Skeletal muscle tissue (tissue), 4 donors: Measurements from ENCODE around the gene GRK1. TPM values are rescaled to one million over a fixed set of nuclear protein-coding genes. Genes with fewer than 3 reads are reported as not detected.

Source experiments
- H3K27ac ChIP-seq: one replicate; pipeline ENCODE4 v1.7.0; 2013; ENCODE audit warnings: mild to moderate bottlenecking, low read depth, low read length, inconsistent platforms
- H3K27me3 ChIP-seq, 3 donors: one replicate each; pipeline ENCODE4 v1.7.0; 2013; ENCODE audit warnings: low read length in 3 of 3; ENCODE audit not compliant: control insufficient read depth in 3 of 3, insufficient read depth in 3 of 3
- H3K36me3 ChIP-seq, 3 donors: one replicate each; pipeline ENCODE4 v1.7.0; 2013; ENCODE audit warnings: low read length in 3 of 3; ENCODE audit not compliant: control insufficient read depth in 3 of 3, insufficient read depth in 3 of 3
- H3K4me1 ChIP-seq, 3 donors: one replicate each; pipeline ENCODE4 v1.7.0; 2013; ENCODE audit warnings: low read length in 3 of 3, mild to moderate bottlenecking in 3 of 3; ENCODE audit not compliant: control insufficient read depth in 3 of 3, insufficient read depth in 3 of 3
- H3K4me3 ChIP-seq, 3 donors: one replicate each; pipeline ENCODE4 v1.7.0; 2013; ENCODE audit warnings: low read length in 3 of 3
- H3K9ac ChIP-seq, 3 donors: one replicate each; pipeline ENCODE4 v1.7.0; 2013; ENCODE audit warnings: low read length in 3 of 3, mild to moderate bottlenecking in 3 of 3, moderate library complexity in 2 of 3, low read depth in 1 of 3
- H3K9me3 ChIP-seq, 3 donors: one replicate each; pipeline ENCODE4 v1.7.0; 2013; ENCODE audit warnings: low read length in 3 of 3; ENCODE audit not compliant: control insufficient read depth in 3 of 3
- total RNA-seq: library from RNA; depleted of rRNA; stranded (reverse); fragments of >200 nt; gene quantifications from one replicate; pipeline ENCODE4 v1.2.3, GENCODE V29; 2014
- donor health status: Osteomylitis.

Gene GRK1
- total RNA-seq, 1 donor from 2014 or later, result not detected

DNA sequence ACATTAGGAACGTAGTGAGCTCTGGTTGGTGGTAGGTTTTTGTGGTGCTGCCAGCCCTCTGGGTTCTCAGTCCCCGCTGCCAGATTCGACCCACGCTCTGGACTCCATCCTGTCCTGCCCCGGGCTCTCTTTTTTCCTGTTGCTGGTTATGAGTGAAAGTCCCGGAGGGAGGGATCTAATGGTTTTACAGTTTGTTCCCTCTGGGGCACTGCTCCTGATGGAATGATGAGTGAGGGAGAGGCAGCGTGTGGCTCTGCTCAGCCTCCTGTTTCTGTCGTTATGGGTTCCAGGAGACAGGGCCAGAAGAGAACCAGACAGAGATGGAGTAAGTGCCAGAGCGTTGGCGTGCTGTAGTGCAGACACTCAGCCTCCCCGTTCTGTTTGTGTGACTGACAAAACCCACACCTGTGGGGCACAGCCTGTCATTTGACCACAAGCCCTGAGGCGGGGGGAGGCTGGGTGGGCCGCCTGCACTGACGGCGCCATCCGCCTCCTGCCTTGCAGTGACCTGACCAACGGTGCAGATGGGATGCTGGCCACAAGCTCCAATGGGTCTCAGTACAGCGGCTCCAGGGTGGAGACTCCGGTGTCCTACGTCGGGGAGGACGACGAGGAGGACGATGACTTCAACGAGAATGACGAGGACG is 27.3 kb upstream of the GRK1 start:
- no peak overlapping the region for H3K27ac ChIP-seq
- no peaks in the 10 kb centered on the region for H3K4me1 ChIP-seq
- peaks cover 0 to 2% (median 0%) of the 10 kb centered on the region in 3 donors for H3K9me3 ChIP-seq
- no peaks in the 10 kb centered on the region for H3K27me3 ChIP-seq
- no peak overlapping the region for H3K4me3 ChIP-seq
- H3K36me3 ChIP-seq, result peaks cover 31 to 45% (median 45%) of the 10 kb centered on the region in 3 donors
- no peak overlapping the region for H3K9ac ChIP-seq

DNA sequence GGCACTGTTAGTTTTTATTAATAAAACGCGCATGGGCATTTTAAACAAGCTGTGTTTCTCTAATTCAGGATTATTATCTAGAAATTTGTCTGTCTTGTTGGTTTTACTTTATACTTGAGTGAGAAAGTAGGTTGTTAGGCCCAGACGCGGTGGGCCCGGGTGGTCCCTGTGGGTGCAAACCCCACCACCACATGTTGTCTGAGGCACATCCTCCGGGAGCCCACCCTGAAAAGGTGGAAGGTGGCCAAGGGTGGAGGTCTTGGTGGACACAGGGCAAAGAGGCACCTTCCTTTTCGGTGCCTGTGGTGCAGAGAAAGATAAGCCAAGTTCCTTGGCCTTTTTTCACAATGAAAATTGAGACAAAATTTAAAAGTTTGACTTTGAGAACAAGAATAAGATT is 25.6 kb upstream of the GRK1 start:
- Histone ChIP-seq H3K4me1 (no peaks in the 10 kb centered on the region), H3K9ac (no peak overlapping the region), H3K36me3 (peaks cover 18 to 31% (median 31%) of the 10 kb centered on the region in 3 donors), H3K27me3 (no peaks in the 10 kb centered on the region), H3K27ac (no peak overlapping the region), H3K9me3 (peaks cover 0 to 2% (median 0%) of the 10 kb centered on the region in 3 donors), H3K4me3 (no peak overlapping the region)

DNA sequence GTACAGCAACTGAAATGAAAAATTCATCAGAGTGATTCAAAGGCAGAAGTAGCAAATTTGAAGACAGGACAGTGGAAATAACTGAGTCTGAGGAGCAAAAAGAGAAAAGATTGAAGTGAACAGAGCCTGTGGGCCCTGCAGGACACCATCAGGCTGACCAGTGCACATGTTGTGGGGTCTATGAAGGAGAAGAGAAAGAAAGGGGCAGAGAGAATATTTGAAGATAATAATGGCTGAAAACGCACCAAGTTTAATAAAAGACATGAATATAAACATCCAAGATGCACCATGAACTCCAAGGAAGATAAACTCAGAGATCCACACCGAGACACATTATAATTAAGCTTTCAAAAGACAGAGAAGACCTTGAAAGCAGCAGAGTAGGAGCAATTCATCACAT is 24.5 kb upstream of the GRK1 start:
- Histone ChIP-seq H3K4me3 (no peak overlapping the region), H3K36me3 (peaks cover 11 to 22% (median 20%) of the 10 kb centered on the region in 3 donors), H3K4me1 (peaks cover under 1 to 8% (median 4%) of the 10 kb centered on the region in 3 donors), H3K27ac (no peak overlapping the region), H3K9me3 (peaks cover 0 to 2% (median 0%) of the 10 kb centered on the region in 3 donors), H3K9ac (no peak overlapping the region), H3K27me3 (no peaks in the 10 kb centered on the region)

DNA sequence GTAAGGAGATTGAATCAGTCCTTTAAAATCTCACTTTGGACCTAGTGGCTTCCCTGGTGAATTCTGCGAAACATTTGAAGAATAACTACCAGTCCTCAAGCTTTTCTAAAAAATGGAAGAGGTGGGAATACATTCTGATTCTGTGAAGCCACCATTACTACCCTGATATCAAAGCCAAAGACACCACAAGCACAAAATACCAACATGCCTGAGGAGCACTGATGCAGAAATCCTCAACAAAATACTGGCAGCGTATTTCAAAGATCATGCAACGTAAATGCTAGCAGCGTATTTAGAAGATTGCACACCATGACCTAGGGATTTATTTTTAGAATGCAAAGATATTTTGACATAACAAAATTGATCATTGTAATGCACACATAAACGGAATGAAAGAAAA is 23.4 kb upstream of the GRK1 start:
- Histone ChIP-seq H3K9me3 (peaks cover 0 to 2% (median 0%) of the 10 kb centered on the region in 3 donors), H3K9ac (no peak overlapping the region), H3K27ac (no peak overlapping the region), H3K4me1 (peaks cover 3 to 13% (median 4%) of the 10 kb centered on the region in 3 donors), H3K27me3 (no peaks in the 10 kb centered on the region), H3K36me3 (peaks cover 4 to 13% (median 12%) of the 10 kb centered on the region in 3 donors), H3K4me3 (no peak overlapping the region)

DNA sequence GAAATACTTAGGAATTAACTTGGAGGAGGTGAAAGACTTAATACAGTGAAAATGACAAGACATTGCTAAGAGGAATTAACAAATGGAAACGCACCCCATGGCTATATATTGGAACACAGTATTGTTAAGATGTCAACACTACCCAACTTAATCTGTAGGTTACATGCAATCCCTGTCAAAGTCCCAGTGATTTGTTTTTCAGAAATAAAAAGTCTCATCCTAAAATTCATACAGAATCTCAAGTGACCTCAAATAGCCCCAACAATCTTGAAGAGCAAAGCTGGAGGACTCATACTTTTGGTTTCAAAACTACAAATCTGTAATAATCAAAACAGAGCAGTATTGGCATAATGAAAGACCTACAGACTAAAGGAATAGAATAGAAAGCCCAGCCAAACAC is 22.2 kb upstream of the GRK1 start:
- H3K4me1 ChIP-seq, result peaks cover 3 to 13% (median 4%) of the 10 kb centered on the region in 3 donors
- no peak overlapping the region for H3K27ac ChIP-seq
- H3K9ac ChIP-seq, result no peak overlapping the region
- H3K4me3 ChIP-seq, result no peak overlapping the region
- H3K36me3 ChIP-seq, result peaks cover 0 to 8% (median 6%) of the 10 kb centered on the region in 3 donors
- H3K27me3 ChIP-seq, result peaks cover 0 to 5% (median 0%) of the 10 kb centered on the region in 3 donors
- H3K9me3 ChIP-seq, result no peaks in the 10 kb centered on the region

DNA sequence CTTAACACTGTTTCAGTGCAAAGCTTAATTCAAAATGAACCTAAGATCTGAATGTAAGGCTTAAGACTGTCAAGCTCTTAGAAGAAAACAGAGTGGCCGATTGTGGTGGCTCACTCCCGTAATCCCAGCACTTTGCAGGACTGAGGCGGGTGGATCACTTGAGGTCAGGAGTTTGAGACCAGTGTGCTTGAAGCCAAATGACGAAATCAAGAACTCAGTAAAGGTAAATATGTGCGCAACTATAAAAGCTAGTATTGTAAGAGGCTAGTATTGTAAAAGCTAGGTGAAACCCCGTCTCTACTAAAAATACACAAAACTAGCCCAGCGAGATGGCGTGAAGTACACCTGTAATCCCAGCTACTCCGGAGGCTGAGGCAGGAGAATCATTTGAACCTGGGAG is 21.7 kb upstream of the GRK1 start:
- H3K36me3 ChIP-seq, result peaks cover 0 to 4% (median 3%) of the 10 kb centered on the region in 3 donors
- H3K9ac ChIP-seq, result no peak overlapping the region
- peaks cover 3 to 13% (median 4%) of the 10 kb centered on the region in 3 donors for H3K4me1 ChIP-seq
- H3K27ac ChIP-seq, result no peak overlapping the region
- no peak overlapping the region for H3K4me3 ChIP-seq
- no peaks in the 10 kb centered on the region for H3K9me3 ChIP-seq
- peaks cover 0 to 8% (median 0%) of the 10 kb centered on the region in 3 donors for H3K27me3 ChIP-seq

DNA sequence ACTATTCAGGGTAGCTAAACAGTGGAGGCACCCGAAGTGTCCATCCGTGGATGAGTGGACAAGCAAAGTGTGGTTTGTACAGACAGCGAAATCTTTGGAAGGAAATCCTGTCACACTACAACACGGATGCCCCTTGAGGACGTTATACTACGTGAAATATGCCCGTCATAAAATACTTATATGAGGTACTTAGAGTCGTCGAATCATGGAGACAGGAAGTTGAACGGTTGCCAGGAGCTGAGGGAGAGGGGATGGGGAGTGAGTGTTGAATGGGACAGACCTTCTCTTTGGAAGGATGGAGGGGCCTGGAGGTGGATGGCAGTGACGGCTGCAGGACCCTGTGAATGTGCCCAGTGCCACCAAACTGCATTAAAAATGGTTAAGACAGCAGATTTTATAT is 20.6 kb upstream of the GRK1 start:
- Histone ChIP-seq H3K27ac (no peak overlapping the region), H3K27me3 (peaks cover 0 to 11% (median 0%) of the 10 kb centered on the region in 3 donors), H3K4me3 (no peak overlapping the region), H3K9me3 (no peaks in the 10 kb centered on the region), H3K4me1 (peaks cover 3 to 13% (median 4%) of the 10 kb centered on the region in 3 donors), H3K9ac (no peak overlapping the region), H3K36me3 (peaks cover 0 to 2% (median 0%) of the 10 kb centered on the region in 3 donors)

DNA sequence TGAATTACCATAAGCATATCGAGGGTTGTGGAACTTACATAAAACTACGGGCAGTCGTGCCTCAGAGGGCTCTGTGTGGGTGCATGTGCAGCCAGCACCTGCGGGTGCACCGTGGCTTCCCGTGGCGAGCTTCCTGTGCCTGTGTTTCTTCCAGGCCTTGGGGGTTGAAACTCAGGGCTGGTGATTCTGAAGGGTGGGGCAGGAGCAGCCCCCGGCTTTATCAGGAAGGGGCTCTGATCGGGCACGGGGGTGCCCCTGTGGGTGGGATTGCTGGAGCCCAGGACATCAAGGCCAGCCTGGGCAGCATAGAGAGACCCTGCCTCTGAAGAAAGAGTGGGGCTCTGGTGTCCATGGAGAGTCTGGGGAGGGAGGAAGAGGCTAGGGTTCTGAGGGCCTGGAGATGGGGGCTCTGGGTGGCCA is 20.1 kb upstream of the GRK1 start:
- Histone ChIP-seq H3K9me3 (no peaks in the 10 kb centered on the region), H3K27me3 (peaks cover 0 to 11% (median 0%) of the 10 kb centered on the region in 3 donors), H3K4me3 (no peak overlapping the region), H3K4me1 (peaks cover 3 to 13% (median 4%) of the 10 kb centered on the region in 3 donors), H3K36me3 (no peaks in the 10 kb centered on the region), H3K9ac (no peak overlapping the region), H3K27ac (no peak overlapping the region)

DNA sequence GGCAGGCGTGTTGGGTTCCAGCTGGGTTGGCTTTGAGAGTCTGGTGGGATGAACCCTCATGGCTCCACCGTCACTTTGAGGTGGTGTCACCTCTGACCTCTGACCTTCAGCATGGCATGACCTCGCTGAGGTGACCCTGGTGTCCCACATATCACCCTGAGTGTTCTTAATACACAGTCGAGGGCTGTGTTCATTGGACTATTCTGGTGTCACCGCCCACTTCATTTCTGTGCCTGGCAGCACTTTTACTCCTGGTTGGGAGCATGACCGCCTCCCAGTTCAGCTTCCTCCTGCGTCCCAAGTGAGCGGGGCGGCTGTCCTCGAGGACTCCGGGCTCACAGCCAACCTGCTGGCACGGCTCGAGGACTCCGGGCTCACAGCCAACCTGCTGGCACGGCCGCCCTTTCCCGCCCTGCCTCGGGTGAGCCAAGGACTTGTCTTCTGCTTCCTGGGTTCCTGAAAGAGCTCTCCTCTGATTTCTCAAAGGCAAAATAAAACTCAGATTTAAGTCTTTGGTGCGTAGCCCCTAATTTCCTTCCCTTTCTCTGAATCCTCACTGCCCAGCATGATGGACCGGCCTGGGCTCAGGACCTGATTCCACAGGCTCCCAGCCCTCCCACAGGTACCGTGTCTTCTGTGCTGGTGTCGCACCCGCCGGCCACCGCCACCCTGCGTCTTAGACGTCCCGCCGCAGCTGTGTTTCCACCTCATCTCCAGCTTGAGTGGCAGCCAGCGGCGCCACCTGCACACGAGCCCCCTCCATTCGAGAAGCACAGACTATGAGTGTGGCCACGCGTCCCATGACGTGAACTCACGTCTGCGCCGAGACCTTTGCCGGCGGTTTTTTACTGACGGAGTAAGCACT is 19.4 kb upstream of the GRK1 start:
- H3K27ac ChIP-seq, result no peak overlapping the region
- H3K4me3 ChIP-seq, result no peak overlapping the region
- H3K9me3 ChIP-seq, result no peaks in the 10 kb centered on the region
- H3K4me1 ChIP-seq, result peaks cover 3 to 13% (median 4%) of the 10 kb centered on the region in 3 donors
- peaks cover 0 to 11% (median 0%) of the 10 kb centered on the region in 3 donors for H3K27me3 ChIP-seq
- no peaks in the 10 kb centered on the region for H3K36me3 ChIP-seq
- no peak overlapping the region for H3K9ac ChIP-seq

DNA sequence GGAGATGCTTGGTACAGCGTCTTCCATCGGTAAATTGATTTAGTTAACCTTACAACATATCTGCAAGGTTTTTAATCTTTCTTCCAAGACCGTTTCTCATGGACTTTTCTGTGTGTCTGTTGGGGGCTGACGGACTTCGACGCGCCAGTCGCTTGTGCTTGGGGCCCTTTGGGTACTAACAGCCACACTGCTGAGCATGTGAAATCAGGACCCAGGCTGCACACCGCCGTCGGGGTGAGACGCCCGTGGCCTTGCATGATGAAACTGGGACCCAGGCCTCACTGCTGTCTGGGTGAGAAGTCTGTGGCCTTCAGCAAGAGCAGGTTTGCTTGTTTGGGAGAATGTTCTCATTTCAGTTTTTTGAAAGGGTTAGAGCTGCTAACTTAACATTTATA is 18.8 kb upstream of the GRK1 start:
- Histone ChIP-seq H3K36me3 (no peaks in the 10 kb centered on the region), H3K27me3 (peaks cover 0 to 11% (median under 1%) of the 10 kb centered on the region in 3 donors), H3K4me3 (no peak overlapping the region), H3K27ac (no peak overlapping the region), H3K4me1 (peaks cover 3 to 13% (median 4%) of the 10 kb centered on the region in 3 donors), H3K9ac (no peak overlapping the region), H3K9me3 (no peaks in the 10 kb centered on the region)
